ENCODE results near the gene COL15A1. TPM values are rescaled to one million over a fixed set of nuclear protein-coding genes. Genes with fewer than 3 reads are reported as not detected.
"Not testable (repeated sequence)": the region's sequence is repeated elsewhere in the genome, so short reads cannot be mapped to it uniquely, and the experiment has no call there.

Gene COL15A1
- total RNA-seq, 1 experiment from 2014 or later, result not detected

DNA sequence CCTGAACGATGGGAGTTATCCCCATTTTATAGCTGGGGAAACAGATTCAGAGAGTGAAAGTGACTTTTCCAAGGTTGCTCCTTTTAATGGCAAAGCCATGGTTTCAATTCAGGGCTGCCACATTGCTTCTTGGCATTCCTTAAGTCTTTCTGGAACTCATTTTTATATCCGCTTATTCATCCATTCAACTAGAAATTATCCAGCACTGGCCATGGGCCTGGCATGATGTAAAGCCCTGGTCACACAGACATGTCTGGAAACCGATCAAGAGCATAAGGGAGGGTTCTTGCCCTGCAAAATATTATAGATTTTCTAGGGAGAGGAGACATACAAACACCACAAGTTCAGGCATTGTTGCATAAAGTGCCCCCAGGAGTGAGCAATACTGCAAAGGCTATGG lies 43.0 kb upstream of the COL15A1 start:
- no peak overlapping the region for H3K23ac ChIP-seq (ENCODE audit: insufficient read length, low read depth, low read length)
- H3K27me3 ChIP-seq (ENCODE audit: insufficient read depth, low read length), result no peaks in the 10 kb centered on the region
- no peak overlapping the region for H3K27ac ChIP-seq (ENCODE audit: insufficient read length, low read depth, low read length)
- no peak overlapping the region for H3T11ph ChIP-seq (ENCODE audit: low read length)
- DNase-seq, result no peak
- no peak overlapping the region for H4K91ac ChIP-seq (ENCODE audit: insufficient read length, low read depth, low read length)
- no peaks in the 10 kb centered on the region for H3K79me2 ChIP-seq (ENCODE audit: insufficient read depth, low read length)
- no peak overlapping the region for H3K4me2 ChIP-seq (ENCODE audit: insufficient read depth, insufficient read length, low read length)
- H3K18ac ChIP-seq (ENCODE audit: insufficient read length, low read depth, low read length), result no peak overlapping the region
- H3K9ac ChIP-seq (ENCODE audit: extremely low read depth, insufficient read length, low read length), result no peak overlapping the region
- H2BK15ac ChIP-seq (ENCODE audit: low read depth, low read length), result no peak overlapping the region
- no peak overlapping the region for H2BK5ac ChIP-seq (ENCODE audit: insufficient read length, low read length)
- H4K20me1 ChIP-seq (ENCODE audit: control insufficient read depth, insufficient read depth, insufficient read length), result no peaks in the 10 kb centered on the region
- no peak overlapping the region for H3K56ac ChIP-seq (ENCODE audit: insufficient read length, low read depth, low read length)
- no peaks in the 10 kb centered on the region for H3K9me3 ChIP-seq (ENCODE audit: control insufficient read depth, low read depth, low read length)
- peaks cover 6 to 12% of the 10 kb centered on the region in 2 experiments; a peak in 4 of 5 replicates for H3K9me3 Mint-ChIP-seq
- H3K4me1 ChIP-seq (ENCODE audit: insufficient read depth, low read length), result no peaks in the 10 kb centered on the region
- no peaks in the 10 kb centered on the region for H3K79me1 ChIP-seq (ENCODE audit: insufficient read depth, low read depth, low read length, poor library complexity, severe bottlenecking)
- H3K27me3 Mint-ChIP-seq (ENCODE audit: low read depth), result peaks cover 3% of the 10 kb centered on the region
- TF ChIP-seq, protein P1, sequence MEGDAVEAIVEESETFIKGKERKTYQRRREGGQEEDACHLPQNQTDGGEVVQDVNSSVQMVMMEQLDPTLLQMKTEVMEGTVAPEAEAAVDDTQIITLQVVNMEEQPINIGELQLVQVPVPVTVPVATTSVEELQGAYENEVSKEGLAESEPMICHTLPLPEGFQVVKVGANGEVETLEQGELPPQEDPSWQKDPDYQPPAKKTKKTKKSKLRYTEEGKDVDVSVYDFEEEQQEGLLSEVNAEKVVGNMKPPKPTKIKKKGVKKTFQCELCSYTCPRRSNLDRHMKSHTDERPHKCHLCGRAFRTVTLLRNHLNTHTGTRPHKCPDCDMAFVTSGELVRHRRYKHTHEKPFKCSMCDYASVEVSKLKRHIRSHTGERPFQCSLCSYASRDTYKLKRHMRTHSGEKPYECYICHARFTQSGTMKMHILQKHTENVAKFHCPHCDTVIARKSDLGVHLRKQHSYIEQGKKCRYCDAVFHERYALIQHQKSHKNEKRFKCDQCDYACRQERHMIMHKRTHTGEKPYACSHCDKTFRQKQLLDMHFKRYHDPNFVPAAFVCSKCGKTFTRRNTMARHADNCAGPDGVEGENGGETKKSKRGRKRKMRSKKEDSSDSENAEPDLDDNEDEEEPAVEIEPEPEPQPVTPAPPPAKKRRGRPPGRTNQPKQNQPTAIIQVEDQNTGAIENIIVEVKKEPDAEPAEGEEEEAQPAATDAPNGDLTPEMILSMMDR (conservative IDR thresholded peaks at IDR 0.05), result no peak
- H2AK5ac ChIP-seq (ENCODE audit: insufficient read length, low read length), result no peak overlapping the region
- H2BK20ac ChIP-seq (ENCODE audit: low read depth, low read length, poor library complexity, severe bottlenecking), result no peak overlapping the region
- no CpG with 5 or more reads among the region's 3 CpGs for WGBS (ENCODE audit: extremely low coverage, insufficient read length, low lambda C conversion rate)
- no peak overlapping the region for H3K4me3 Mint-ChIP-seq
- H4K8ac ChIP-seq (replicated peaks; ENCODE audit: insufficient read length, low read depth, low read length), result no peak overlapping the region
- no peaks in the 10 kb centered on the region for H3K23me2 ChIP-seq (ENCODE audit: insufficient read length, low read depth, low read length, poor library complexity, severe bottlenecking)
- H3K4ac ChIP-seq (ENCODE audit: low read depth, low read length), result no peak overlapping the region
- H3K27ac Mint-ChIP-seq, result no peak overlapping the region
- H3K4me1 Mint-ChIP-seq, result no peaks in the 10 kb centered on the region
- no peak overlapping the region for H4K5ac ChIP-seq (ENCODE audit: insufficient read length, low read depth, low read length)
- H2BK120ac ChIP-seq (ENCODE audit: low read depth, low read length, poor library complexity, severe bottlenecking), result no peak overlapping the region
- H3K14ac ChIP-seq (ENCODE audit: insufficient read depth, low read length), result no peak overlapping the region
- no peak overlapping the region for H2AFZ ChIP-seq (ENCODE audit: low read length)
- no peak overlapping the region for H2BK12ac ChIP-seq (ENCODE audit: insufficient read length, low read depth, low read length)
- H3K36me3 Mint-ChIP-seq (ENCODE audit: insufficient read depth in 1 of 3, low read depth in 3 of 3), result no peaks in the 10 kb centered on the region

DNA sequence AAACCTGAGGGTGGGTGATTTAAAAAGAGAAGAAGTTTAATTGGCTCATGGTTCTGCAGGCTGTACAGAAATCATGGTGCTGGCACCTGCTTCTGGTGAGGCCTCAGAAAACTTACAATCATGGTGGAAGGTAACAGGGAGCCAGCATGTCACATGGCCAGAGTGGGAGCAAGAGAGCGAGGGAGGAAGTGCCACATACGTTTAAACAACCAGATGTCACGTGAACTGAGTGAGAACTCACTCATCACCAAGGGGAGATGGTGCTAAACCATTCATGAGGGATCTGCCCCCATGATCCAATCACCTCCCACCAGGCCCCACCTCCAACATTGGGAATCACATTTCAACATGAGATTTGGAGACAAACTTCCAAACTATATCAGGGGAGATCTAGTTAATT lies 41.9 kb upstream of the COL15A1 start:
- DNase-seq; H2AK5ac ChIP-seq (ENCODE audit: insufficient read length, low read length); H3K4me3 Mint-ChIP-seq; H3K56ac ChIP-seq (ENCODE audit: insufficient read length, low read depth, low read length); H3K9me3 Mint-ChIP-seq; H2AFZ ChIP-seq (ENCODE audit: low read length); H3T11ph ChIP-seq (ENCODE audit: low read length); H3K9me3 ChIP-seq (ENCODE audit: control insufficient read depth, low read depth, low read length); H3K18ac ChIP-seq (ENCODE audit: insufficient read length, low read depth, low read length); H3K9ac ChIP-seq (ENCODE audit: extremely low read depth, insufficient read length, low read length); H2BK5ac ChIP-seq (ENCODE audit: insufficient read length, low read length); H3K36me3 Mint-ChIP-seq (ENCODE audit: insufficient read depth in 1 of 3, low read depth in 3 of 3); H2BK12ac ChIP-seq (ENCODE audit: insufficient read length, low read depth, low read length); H3K23me2 ChIP-seq (ENCODE audit: insufficient read length, low read depth, low read length, poor library complexity, severe bottlenecking); H3K79me1 ChIP-seq (ENCODE audit: insufficient read depth, low read depth, low read length, poor library complexity, severe bottlenecking); H4K5ac ChIP-seq (ENCODE audit: insufficient read length, low read depth, low read length); H3K27me3 ChIP-seq (ENCODE audit: insufficient read depth, low read length); H3K27ac Mint-ChIP-seq; H4K91ac ChIP-seq (ENCODE audit: insufficient read length, low read depth, low read length); H3K4me2 ChIP-seq (ENCODE audit: insufficient read depth, insufficient read length, low read length); H3K4me1 ChIP-seq (ENCODE audit: insufficient read depth, low read length); H2BK15ac ChIP-seq (ENCODE audit: low read depth, low read length); H3K27me3 Mint-ChIP-seq (ENCODE audit: low read depth); H2BK120ac ChIP-seq (ENCODE audit: low read depth, low read length, poor library complexity, severe bottlenecking); H3K4ac ChIP-seq (ENCODE audit: low read depth, low read length); H3K23ac ChIP-seq (ENCODE audit: insufficient read length, low read depth, low read length); H2BK20ac ChIP-seq (ENCODE audit: low read depth, low read length, poor library complexity, severe bottlenecking); H3K79me2 ChIP-seq (ENCODE audit: insufficient read depth, low read length); H4K20me1 ChIP-seq (ENCODE audit: control insufficient read depth, insufficient read depth, insufficient read length); H3K14ac ChIP-seq (ENCODE audit: insufficient read depth, low read length); H3K4me1 Mint-ChIP-seq; H4K8ac ChIP-seq (replicated peaks; ENCODE audit: insufficient read length, low read depth, low read length); H3K27ac ChIP-seq (ENCODE audit: insufficient read length, low read depth, low read length): not testable (repeated sequence)
- no CpG with 5 or more reads among the region's 3 CpGs for WGBS (ENCODE audit: extremely low coverage, insufficient read length, low lambda C conversion rate)
